ENCODE results near the gene PPP2R5C.

PPP2R5C gene

DNA sequence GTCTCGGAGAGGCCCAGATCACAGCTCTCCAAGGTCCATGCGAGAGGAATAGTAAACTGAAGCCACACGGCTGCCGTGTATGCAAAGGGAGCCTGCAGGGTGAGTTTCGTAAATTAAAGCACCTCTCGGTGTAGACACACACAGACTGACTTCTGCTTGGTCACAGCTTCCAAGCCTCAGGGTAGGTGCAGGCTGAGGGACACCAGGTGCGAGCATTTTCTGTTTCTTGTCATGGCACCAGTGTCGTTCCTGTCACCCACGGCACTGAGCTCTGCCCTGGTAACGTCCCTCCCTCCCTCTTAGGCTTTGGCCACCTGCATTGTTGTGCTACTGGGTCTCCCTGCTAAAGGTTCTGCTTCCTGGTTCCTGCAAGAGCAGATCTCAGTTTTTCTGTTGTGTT lies 126.7 kb downstream of the PPP2R5C start (continued):
- TF ChIP-seq ZNF433 (tag by site-specific recombination; IDR thresholded peaks at IDR 0.05; ENCODE audit: low read depth) (no peak), ZNF404 (tag by site-specific recombination; IDR thresholded peaks at IDR 0.05) (no peak), ZNF837 (tag by site-specific recombination; IDR thresholded peaks at IDR 0.05) (no peak), MEIS1 (CRISPR knock-in tag; IDR thresholded peaks at IDR 0.05; ENCODE audit: borderline replicate concordance) (no peak), KLF16 (tag by site-specific recombination; IDR thresholded peaks at IDR 0.05) (no peak)
- TF ChIP-seq, protein P1, sequence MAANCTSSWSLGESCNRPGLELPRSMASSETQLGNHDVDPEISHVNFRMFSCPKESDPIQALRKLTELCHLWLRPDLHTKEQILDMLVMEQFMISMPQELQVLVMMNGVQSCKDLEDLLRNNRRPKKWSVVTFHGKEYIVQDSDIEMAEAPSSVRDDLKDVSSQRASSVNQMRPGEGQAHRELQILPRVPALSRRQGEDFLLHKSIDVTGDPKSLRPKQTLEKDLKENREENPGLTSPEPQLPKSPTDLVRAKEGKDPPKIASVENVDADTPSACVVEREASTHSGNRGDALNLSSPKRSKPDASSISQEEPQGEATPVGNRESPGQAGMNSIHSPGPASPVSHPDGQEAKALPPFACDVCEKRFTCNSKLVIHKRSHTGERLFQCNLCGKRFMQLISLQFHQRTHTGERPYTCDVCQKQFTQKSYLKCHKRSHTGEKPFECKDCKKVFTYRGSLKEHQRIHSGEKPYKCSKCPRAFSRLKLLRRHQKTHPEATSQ (tag by site-specific recombination; IDR thresholded peaks at IDR 0.05): no peak

DNA sequence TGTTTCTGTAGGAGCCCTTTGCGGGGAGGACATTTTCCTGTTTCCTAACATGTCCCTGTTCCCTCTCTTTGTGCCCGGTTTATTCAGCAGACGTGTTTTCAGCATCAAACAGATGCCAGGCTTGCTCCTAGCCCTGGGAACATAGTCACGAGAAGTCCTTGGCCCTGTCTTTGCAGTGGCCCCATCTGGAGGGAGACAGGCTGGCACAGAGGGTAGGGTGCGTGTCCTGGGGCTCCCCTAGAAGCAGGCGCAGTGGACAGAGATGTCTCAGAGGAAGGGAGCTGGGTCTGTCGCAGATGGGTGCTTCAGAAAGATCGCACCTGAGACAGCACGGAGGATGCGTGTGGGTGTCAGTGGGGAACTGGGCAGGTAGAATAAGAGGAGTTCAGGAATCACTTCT lies 127.9 kb downstream of the PPP2R5C start:
- peaks cover 30 to 69% of the 10 kb centered on the region in 2 experiments for H3K36me3 ChIP-seq (ENCODE audit: control insufficient read depth in 2 of 2, insufficient read depth in 1 of 2, low read length in 2 of 2)
- no peaks in the 10 kb centered on the region for H3K9me3 ChIP-seq (ENCODE audit: control insufficient read depth, insufficient read depth, low read depth, low read length)
- ChIA-PET POLR2A (no interaction called here), CTCF (interaction anchor here (0.6 kb wide), 1 partner anchor 81 kb away, joined by 6 read pairs; no protein-coding TSS in a partner anchor)
- no peak overlapping the region for H3K4me3 ChIP-seq (ENCODE audit: low read depth, low read length)
- no peaks in the 10 kb centered on the region for H3K4me1 ChIP-seq (ENCODE audit: control insufficient read depth, insufficient read depth, low read length)
- peak overlapping the region; percentile 4; the same call in 1 of the 2 replicates for H3K27ac ChIP-seq (ENCODE audit: extremely low read depth, low read depth, low read length)
- TF ChIP-seq ZFP3 (tag by site-specific recombination; IDR thresholded peaks at IDR 0.05; ENCODE audit: low read depth) (no peak), ZNF626 (tag by site-specific recombination; IDR thresholded peaks at IDR 0.05) (no peak), ZNF610 (tag by site-specific recombination; IDR thresholded peaks at IDR 0.05; ENCODE audit: borderline replicate concordance) (no peak), SP7 (tag by site-specific recombination; IDR thresholded peaks at IDR 0.05) (no peak), ZNF140 (tag by site-specific recombination; IDR thresholded peaks at IDR 0.05) (no peak), ZNF561 (tag by site-specific recombination; IDR thresholded peaks at IDR 0.05; ENCODE audit: borderline replicate concordance) (no peak), ZNF155 (tag by site-specific recombination; IDR thresholded peaks at IDR 0.05) (no peak), ZBTB17 (tag by site-specific recombination; IDR thresholded peaks at IDR 0.05) (no peak), ZNF302 (tag by site-specific recombination; IDR thresholded peaks at IDR 0.05; ENCODE audit: low read depth) (no peak), ZNF335 (tag by site-specific recombination; conservative IDR thresholded peaks at IDR 0.05) (no peak), ZNF600 (tag by site-specific recombination; IDR thresholded peaks at IDR 0.05) (no peak), ZNF621 (tag by site-specific recombination; IDR thresholded peaks at IDR 0.05) (no peak)
- TF ChIP-seq, protein P2, sequence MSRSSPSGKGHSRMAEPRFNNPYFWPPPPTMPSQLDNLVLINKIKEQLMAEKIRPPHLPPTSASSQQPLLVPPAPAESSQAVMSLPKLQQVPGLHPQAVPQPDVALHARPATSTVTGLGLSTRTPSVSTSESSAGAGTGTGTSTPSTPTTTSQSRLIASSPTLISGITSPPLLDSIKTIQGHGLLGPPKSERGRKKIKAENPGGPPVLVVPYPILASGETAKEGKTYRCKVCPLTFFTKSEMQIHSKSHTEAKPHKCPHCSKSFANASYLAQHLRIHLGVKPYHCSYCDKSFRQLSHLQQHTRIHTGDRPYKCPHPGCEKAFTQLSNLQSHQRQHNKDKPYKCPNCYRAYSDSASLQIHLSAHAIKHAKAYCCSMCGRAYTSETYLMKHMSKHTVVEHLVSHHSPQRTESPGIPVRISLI (tag by site-specific recombination; IDR thresholded peaks at IDR 0.05): no peak
- TF ChIP-seq, protein P3, sequence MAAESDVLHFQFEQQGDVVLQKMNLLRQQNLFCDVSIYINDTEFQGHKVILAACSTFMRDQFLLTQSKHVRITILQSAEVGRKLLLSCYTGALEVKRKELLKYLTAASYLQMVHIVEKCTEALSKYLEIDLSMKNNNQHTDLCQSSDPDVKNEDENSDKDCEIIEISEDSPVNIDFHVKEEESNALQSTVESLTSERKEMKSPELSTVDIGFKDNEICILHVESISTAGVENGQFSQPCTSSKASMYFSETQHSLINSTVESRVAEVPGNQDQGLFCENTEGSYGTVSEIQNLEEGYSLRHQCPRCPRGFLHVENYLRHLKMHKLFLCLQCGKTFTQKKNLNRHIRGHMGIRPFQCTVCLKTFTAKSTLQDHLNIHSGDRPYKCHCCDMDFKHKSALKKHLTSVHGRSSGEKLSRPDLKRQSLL (tag by site-specific recombination; IDR thresholded peaks at IDR 0.05): no peak
- TF ChIP-seq, protein P4, sequence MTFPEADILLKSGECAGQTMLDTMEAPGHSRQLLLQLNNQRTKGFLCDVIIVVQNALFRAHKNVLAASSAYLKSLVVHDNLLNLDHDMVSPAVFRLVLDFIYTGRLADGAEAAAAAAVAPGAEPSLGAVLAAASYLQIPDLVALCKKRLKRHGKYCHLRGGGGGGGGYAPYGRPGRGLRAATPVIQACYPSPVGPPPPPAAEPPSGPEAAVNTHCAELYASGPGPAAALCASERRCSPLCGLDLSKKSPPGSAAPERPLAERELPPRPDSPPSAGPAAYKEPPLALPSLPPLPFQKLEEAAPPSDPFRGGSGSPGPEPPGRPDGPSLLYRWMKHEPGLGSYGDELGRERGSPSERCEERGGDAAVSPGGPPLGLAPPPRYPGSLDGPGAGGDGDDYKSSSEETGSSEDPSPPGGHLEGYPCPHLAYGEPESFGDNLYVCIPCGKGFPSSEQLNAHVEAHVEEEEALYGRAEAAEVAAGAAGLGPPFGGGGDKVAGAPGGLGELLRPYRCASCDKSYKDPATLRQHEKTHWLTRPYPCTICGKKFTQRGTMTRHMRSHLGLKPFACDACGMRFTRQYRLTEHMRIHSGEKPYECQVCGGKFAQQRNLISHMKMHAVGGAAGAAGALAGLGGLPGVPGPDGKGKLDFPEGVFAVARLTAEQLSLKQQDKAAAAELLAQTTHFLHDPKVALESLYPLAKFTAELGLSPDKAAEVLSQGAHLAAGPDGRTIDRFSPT (tag by site-specific recombination; IDR thresholded peaks at IDR 0.05): no peak

All from HEK293 (cell line).